Measurements from ENCODE around the gene SLC7A11.

DNA sequence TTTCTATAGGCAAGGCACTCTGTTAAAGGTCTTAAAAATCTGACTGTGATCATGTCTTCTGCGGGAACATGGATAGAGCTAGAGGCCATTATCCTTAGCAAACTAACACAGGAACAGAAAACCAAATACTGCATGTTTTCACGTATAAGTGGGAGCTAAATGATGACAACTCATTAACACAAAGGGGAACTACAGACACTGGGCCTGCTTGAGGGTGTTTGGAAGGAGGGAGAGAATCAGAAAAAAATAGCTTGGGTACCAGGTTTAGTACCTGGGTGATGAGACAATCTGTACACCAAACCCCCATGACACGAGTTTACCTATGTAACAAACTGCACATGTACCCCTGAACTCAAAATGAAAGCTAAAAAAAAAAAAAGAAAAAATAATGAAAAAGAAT, 12.1 kb downstream of the SLC7A11 start:
- TF ChIP-seq, protein P1, sequence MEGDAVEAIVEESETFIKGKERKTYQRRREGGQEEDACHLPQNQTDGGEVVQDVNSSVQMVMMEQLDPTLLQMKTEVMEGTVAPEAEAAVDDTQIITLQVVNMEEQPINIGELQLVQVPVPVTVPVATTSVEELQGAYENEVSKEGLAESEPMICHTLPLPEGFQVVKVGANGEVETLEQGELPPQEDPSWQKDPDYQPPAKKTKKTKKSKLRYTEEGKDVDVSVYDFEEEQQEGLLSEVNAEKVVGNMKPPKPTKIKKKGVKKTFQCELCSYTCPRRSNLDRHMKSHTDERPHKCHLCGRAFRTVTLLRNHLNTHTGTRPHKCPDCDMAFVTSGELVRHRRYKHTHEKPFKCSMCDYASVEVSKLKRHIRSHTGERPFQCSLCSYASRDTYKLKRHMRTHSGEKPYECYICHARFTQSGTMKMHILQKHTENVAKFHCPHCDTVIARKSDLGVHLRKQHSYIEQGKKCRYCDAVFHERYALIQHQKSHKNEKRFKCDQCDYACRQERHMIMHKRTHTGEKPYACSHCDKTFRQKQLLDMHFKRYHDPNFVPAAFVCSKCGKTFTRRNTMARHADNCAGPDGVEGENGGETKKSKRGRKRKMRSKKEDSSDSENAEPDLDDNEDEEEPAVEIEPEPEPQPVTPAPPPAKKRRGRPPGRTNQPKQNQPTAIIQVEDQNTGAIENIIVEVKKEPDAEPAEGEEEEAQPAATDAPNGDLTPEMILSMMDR (conservative IDR thresholded peaks at IDR 0.05; ENCODE audit: low read depth, low read length), result no peak
- TF ChIP-seq EZH2 (IDR thresholded peaks at IDR 0.05; ENCODE audit: borderline replicate concordance, low read depth, low read length, poor library complexity, severe bottlenecking), result no peak

All from A673 (cell line).